NT2/D1 (cell line): ENCODE results near the gene KCNQ5.

Experiments used
- YY1 ChIP-seq: IDR thresholded peaks from 2 replicates; pipeline ENCODE4 v1.6.1; 2011; ENCODE audit not compliant: insufficient read length, insufficient read depth
- ZNF274 ChIP-seq: IDR thresholded peaks from 2 replicates; pipeline ENCODE4 v1.6.1; 2011; ENCODE audit warnings: mild to moderate bottlenecking, low read depth, low read length

GRCh38 chr6:72863131-72863530 is 241.3 kb downstream of the KCNQ5 start:
- TF ChIP-seq ZNF274: no peak
- TF ChIP-seq YY1: no peak
